HG03460 (cell line): ENCODE results near the gene SEMG1.

Source experiments
- ATAC-seq: cut with Tn5 transposase; IDR thresholded peaks from one replicate; pipeline ENCODE4 v1.9.1; 2021; ENCODE audit not compliant: unreplicated experiment

The SEMG1 gene, protein sequence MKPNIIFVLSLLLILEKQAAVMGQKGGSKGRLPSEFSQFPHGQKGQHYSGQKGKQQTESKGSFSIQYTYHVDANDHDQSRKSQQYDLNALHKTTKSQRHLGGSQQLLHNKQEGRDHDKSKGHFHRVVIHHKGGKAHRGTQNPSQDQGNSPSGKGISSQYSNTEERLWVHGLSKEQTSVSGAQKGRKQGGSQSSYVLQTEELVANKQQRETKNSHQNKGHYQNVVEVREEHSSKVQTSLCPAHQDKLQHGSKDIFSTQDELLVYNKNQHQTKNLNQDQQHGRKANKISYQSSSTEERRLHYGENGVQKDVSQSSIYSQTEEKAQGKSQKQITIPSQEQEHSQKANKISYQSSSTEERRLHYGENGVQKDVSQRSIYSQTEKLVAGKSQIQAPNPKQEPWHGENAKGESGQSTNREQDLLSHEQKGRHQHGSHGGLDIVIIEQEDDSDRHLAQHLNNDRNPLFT

DNA sequence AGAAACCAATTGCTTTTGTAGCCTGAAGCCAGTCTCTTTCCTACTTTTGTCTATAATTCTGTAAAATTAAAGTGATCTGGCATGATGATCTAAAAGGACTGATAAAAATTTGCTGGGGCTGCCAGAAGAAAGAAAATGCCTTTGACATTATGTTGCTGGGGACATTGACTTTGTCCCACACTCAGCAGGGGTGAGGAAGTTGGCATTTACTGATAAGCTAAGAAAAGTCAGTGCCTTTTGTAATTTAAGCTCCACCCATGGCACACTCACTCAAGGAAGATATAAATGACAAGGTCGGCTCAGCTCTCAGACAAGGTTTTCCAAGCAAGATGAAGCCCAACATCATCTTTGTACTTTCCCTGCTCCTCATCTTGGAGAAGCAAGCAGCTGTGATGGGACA, at the start of gene SEMG1:
TSS of gene SEMG1 (plus strand) at position 309 of the 400 bp plus-strand sequence. CDS start at position 330, 21 bp downstream.
- no peak for ATAC-seq

DNA sequence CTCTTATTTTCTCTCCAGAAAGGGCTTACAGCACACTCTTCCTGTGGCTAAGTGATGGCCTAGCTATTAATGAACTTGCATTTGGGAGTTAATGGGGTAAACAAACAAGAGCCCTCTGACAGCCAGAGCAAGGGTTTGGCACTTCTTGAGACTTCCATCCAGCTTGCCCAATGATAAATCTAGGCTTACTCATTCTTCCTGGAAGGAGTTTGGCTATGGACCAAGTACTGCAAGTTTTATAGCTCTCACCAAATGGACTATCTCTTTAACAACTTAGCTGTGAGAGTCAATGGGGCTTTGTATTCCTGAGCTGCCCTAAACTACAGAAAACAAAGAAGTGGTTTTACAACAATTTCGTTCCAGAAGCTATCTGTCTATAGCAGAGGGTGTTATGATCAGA, 48.9 kb upstream of the SEMG1 start:
- no peak for ATAC-seq

DNA sequence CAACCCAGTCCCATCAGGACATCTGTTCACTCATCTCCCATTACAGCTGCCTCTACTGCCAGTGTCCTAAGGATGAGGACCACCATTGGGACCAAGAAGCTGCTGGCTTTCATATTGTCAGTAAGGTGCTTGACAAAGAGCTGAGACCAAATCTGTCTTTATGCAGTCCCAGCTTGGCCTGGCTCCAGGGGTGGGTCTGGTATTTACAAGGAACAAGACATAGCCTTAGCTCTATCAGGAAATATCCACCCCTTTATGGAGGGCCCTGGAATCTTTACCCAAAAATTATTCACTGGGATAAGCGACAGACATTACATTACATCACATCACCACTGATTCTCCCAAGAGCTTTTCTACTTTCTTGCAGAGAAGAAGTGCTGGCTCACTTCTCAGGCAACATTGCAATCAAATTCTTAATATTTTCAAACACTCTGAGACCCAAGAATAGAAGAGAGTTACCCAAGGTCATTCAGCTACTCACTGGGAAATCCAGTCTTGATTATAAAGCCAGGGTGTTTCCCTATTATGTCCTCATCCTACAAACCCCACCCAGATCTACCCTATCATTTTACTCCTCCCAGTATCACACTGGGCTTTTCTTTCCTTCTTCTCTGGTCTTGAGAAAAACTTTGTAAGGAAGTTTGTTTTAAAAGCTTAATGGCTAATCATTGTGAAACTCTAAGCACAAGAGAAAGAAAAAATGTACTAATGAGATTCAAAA, 43.6 kb upstream of the SEMG1 start:
- no peak for ATAC-seq

DNA sequence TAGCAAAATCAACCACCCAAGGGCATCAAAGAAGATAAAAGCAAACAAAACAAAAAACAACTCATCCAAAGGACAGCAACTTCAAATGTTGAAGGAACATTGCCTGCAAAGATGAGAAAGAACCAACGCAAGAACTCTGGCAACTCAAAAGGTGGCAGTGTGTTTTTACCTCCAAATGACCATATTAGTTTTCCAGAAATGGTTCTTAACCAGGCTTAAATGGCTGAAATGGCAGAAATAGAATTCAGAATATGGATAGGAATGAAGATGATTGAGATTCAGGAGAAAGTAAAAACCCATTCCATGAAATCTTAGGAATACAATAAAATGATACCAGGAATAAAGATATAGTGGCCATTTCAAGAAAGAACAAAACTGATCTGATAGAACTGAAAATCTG, 41.9 kb upstream of the SEMG1 start:
- no peak for ATAC-seq

DNA sequence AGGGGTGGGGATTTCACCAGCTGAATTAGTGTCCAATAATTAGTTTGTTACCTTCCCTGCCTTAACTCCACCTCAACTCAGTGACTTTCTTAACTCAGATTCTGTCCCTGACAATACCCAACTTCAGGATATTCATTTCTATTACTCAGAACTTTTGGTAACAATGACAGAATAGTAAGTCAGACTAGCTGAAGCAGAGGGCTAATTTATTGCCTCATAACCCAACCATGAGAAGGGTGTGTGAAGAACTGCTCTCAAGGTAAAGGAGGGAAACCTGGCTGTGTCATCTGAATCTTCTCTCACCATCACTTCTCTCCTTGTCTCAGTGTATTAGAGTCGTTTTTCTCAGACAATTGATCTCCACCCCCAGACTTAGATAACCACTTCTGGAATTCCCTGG, 33.3 kb upstream of the SEMG1 start:
- no peak for ATAC-seq

DNA sequence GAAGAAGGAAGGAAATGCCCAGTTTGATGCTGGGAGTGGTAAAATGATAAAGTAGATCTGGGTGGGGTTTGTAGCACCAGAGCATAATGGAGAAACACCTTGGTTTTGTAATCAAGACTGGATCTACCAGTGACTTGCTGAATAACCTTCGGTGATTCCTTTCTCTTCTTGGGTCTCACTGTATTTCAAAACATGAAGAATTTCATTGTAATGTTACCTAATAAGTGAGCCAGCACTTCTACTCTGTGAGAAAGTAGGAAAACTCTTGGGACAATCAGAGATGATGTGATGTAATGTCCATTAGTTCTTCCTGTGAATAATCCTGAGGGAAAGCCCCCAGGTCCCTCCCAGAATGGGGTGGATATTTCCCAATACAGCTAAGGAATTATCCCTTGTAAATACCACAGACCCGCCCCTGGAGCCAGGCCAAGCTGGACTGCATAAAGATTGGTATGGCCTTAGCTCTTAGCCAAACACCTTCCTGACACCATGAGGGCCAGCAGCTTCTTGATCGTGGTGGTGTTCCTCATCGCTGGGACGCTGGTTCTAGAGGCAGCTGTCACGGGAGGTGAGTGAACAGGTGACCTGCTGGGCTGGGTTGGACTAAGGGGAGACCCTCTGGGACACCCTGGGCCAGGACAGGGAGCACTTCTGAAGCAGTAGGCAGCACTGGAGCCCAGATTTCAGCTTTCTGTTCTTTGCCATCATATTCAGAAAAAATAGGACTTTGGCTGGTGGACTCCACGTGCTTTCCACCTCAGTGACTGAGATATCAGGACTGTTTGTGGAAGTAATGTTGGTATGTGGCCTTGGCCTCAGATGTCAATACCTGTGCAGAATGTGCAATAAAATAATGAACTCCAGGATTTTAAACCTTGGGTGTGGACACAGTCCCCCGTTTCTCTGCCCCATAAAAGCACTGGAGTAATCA, 32.1 kb upstream of the SEMG1 start, which contains the start of gene PI3:
TSS of gene PI3 (plus strand) at position 469 of the 931 bp plus-strand sequence. CDS start at position 490, 21 bp downstream.
- ATAC-seq: no peak

DNA sequence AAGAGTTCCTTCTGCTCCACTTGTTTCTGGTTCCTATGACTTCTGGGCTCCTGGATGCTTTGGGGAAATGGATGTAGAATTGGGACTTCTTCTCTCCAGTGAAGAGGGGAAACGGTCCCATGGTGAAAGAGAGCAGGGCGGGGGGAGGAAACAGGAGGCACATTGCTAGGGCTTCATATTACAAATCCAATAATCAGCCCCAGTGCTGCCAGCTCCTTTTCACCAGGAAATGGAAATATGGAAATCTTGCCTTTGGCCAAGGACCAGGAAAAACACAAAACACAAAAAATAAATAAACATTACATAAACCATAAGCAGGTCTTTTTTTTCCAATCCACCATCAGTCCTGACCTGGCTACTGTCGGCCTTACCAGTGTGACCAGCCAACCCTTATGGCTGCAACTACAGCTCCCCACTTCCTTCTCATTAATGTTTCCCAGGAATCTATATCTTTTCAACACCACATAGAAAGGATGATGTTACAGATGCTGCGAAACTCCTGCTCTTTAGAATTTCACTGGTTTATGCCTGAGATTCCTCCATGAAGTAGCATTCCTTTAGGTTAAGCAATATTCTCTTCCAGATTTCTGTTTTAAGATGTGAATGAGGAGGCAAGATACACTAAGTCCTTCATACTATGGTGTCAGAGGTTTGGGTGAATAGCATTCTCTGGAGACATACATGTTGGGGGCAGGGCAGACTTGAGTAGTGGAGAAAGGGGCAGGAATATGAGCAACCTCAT, 30.1 kb upstream of the SEMG1 start:
- ATAC-seq: no peak

DNA sequence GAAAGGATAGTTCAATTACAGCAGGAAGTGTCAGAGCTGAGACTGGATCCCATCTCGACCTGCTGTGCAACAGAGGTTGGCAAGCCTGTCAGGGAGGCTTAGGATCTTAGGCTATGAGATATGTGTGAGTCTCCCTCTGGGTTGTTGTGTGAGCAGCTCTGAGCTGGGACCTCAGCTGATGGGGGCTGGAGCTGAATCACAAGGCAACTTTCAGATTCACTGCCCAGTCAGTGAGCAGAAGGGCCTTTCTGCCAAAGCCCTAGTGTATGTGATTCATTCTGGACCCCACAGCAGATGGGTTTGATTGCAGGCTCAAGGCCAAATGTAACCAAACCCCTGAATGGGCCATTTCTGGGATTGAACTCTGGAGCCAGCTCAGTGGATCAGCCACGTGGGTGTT, 27.7 kb upstream of the SEMG1 start:
- no peak for ATAC-seq

DNA sequence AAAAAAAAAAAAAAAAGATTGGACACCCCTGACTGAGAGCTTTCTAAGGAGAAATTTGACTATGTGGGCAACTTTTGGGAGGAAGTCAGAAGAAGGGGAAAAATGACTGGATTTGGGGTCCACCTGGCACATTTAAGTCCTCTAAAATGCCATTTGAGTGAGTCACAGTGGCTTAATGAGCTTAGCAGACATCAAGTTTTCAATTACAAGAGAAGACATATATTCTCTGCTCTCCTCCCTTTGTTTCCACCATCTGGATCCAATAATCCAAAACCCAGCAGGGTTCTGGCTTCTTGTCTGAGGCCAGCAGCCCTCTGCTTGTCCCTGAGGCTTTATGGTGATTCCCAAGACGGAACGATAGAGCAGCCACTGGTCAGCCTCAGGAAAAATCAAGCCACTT, 25.2 kb upstream of the SEMG1 start:
- ATAC-seq: no peak

DNA sequence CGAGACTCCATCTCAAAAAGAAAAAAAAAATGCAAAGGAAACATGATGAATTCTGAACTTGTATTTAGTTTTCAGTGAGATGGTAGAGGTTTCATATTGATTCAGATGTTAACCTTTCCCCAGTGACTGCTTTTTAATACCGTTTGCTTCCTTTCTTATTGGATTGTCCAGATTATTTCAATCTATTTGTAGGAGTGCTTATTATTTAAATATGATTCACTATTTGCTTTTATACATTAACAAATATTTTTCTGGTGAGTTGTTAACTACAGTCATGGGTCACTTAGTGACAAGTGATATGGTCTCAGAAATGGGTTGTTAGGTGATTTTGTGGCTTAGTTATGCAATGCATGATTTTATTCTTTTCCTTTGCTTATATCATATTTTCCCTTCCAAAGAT, 23.7 kb upstream of the SEMG1 start:
- ATAC-seq: no peak

DNA sequence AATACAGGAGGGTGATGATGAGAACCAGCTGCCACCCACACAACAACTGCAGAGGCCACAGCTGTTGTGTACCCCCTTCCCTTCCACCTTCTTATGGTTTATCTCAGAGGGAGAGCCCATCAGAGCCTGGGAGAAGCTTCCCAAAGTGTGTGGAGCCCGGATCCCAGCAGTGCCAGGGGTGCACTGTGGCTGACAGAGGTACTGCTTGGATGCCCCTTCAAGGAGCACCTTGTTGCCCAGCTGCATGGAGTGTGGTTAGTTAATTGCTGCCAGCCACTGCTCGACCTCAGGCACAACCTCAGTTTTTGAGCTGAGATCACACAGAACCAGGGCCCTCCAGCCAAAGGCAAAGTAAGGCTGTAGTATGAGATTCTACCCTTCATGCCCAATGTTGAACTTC, 19.1 kb upstream of the SEMG1 start:
- no peak for ATAC-seq

DNA sequence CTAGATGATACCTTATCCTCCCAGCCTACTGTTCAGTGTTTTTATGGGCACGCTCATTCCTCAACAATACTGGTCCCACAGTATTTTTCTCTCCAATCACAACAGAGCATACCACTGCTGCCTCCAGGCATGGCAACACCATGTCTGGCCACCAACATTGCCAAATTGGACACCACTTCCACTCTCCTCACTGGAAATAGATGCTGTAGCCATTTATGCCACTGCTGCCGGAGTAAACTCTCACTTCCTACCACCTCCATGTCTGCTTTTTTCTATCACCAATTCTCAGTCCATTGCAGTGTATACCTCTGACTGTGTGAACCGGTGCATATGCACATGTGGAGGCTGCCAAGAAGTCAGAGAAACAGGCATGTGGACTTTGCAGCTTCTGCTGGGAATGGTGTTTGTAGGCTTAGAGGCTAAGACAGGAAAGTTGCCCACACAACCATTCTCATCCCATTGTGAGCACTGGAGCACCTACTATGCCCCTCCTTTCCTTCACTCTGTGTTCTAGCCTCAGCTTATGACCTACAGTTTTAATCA, 17.7 kb upstream of the SEMG1 start:
- no peak for ATAC-seq

DNA sequence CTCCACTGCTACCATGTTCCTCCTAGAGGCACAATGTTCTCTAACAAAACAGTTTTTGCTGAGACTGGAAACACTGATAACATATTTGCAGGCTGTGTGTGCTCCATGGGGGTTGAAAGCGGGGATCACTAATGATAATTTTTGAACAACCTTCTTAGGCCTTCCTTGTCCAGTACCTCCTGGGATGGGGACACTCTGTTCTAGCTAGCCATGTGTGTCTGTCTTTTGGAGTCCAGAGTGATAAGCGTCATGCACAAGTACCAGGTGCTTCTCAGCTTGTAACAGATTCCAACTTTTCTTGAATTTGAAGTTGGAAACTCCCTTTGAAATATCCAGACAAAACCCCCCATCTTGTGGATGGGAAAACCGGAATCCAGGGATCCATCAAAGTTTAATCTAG, 17.0 kb upstream of the SEMG1 start:
- no peak for ATAC-seq

DNA sequence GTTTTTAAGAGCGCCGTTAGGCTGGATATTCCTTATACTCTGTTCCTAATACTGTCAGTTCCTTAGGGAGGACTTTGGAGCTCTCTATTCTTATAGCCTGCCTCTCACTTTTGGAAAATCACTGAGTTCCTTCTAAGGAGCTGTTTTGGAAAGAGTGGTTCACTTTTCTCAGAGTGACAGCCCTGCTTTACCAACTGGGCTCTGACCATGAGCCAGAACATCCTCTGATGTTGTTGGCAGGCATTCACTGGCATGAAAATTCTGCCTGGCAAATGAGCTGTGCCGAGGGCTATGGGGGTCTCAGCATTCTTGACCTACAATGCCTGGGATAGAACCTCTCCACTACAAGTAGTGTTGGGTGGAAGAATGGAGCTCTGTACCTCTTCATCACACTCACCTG, 14.9 kb upstream of the SEMG1 start:
- ATAC-seq: no peak

DNA sequence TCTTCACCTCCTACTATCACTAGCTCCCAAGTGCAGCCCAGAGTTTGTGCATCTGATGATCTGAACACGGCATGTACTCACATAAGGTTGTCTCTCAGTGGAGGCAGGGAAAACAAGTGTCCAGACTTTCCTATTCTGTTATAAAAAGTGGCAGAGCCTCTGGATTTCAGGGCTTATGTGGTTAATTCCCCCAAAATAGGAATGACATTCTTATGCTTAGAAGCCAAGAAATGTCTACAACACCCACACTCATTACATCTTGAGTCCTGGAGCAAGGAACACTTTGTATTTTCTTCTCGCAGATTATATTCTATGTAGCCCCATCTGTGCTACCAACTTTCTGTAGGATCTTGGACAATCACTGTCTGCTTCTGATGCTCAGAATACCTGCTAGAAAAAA, 13.5 kb upstream of the SEMG1 start:
- no peak for ATAC-seq

DNA sequence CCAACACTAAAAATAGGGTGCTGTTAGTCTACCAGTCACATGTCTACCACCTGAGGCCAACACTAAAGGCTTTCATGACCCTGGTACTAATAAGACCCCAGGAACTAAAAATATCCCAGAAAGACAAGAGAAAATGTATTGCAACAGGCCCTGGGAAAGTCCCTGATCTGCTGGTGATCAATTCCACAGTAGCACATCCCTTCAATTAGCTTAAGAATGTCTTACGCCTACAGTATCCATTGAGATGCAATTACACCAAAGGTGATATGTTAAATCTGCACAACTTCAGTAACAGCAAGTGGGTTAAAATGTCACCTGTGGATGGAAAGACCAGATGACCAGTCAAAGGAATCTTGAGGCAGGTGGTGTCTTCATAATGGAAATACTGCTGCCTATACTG, 3.1 kb downstream of the SEMG1 start:
- ATAC-seq: no peak

DNA sequence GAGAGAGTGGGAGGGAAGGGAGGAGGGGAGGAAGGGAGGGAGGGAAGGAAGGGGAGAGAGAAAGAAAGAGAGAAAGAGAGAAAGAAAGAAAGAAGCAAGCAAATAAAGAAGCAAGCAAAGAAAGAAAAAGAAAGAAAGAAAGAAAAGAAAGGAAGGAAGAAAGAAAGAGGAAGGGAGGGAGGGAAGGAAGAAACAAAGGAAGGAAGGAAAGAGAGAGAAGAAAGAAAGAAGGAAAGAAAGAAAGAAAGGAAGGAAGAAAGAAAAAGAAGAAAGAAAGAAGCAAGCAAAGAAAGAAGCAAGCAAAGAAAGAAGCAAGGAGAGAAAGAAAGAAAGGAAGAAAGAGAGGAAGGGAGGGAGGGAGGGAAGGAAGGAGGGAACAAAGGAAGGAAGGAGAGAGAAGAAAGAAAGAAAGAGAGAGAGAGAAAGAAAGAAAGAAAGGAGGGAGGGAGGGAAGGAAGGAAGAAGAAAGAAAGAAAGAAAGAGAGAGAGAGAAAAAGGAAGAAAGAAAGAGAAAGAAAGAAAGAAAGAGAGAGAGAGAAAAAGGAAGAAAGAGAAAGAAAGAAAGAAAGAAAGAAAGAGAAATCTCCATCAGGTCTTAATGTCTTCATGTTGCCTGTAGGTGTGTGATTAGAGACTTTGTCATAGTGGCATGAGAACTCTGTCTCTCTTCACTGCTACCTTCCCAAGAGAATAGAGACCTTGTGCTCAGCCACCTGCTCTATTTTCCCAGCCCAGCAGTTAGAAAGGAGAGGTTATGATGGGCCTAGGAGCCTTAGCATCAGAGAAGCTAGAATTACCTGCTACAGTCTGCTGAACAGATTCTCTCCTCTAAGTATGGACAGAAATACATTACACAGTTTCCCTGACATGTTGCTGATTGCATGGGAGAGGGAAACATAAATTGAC, 5.0 kb downstream of the SEMG1 start:
- no peak for ATAC-seq

DNA sequence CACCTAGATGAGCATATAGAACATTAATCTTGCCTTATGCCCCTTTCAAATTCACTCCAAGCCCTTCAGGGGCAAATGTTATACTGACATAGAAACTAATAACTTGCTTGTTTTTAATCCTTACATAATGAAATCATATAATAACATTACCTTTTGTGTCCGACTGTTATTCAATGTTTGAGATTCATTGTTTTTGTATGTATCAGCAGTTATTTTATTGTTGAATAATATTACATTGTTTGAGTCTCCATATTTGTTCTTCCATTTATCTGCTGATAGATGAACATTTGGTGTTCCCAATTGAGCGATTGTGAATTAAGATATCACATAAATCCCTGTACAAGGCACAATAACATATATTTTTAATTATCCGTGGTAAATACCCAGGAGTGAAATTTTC, 6.0 kb downstream of the SEMG1 start:
- ATAC-seq: no peak

DNA sequence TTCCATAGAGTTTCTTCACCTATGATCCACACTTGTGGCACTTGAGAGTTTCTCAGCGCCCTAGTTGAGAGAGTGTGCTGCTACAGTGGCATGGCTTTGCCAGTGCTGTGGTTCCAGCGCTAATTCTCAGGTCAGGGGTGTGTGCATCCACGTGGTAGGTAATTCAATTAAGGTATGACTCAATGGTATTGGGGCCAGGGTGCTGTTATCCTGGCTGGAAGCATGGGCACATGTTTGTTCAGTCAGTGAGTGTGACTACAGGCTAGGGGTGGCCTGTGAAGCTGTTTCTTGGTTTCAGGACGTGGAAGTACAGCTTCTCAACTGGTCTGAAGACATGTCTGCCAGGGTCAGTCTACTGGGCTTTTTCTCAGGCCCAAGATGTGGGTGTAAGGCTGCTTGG, 11.3 kb downstream of the SEMG1 start:
- no peak for ATAC-seq
